Measurements from ENCODE around the gene ARMC7.
"Not testable (repeated sequence)": the region's sequence is repeated elsewhere in the genome, so short reads cannot be mapped to it uniquely, and the experiment has no call there.

ARMC7 gene

DNA sequence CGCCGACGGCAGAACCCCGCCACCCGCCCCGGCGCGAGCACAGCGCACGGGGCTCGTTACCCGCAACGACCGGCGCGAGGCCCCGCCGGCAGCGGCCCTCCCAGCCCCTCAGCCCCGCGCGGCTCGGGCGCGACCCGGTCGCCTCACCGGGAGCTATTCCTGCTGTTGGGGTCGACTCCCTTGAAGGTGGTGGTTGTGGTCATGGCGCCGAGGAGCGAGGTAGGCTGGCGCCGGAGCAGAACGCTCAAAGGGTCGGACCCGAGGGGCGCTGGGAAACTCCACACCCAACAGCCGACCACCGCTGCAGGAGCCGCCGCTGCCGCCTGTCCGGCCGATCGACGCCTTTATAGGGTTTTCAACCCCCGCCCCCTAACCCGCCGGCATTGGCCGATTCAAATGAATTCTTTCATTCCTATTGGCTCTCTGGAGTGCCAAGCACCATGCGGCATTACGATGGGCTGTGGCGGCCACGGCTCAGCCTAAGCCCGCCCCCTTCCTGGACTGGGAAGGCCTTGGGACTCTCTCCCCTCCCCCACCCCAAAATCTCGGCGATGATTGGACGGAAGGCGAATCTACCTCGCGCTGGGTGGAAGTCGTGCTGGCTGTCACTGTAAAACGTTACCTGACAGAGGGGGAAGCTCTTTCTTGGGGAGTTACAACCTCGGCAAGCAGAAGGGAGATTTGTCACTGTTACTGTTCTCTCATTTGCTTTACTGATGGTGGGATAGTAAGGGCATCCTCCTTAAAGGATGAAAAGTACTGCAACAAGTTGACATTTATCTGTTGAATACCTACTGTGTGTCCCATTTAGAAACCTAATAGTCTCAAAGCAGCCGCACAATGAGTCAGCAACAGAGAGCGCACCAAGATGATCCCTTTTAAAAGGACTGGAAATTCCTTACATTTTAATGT lies 44.7 kb downstream of the ARMC7 start, which contains the start of gene JPT1:
JPT1 (minus strand) TSS at position 318 of the 912 bp plus-strand sequence; CDS start at position 203, 115 bp downstream.
- peak; percentile 85 for DNase-seq

DNA sequence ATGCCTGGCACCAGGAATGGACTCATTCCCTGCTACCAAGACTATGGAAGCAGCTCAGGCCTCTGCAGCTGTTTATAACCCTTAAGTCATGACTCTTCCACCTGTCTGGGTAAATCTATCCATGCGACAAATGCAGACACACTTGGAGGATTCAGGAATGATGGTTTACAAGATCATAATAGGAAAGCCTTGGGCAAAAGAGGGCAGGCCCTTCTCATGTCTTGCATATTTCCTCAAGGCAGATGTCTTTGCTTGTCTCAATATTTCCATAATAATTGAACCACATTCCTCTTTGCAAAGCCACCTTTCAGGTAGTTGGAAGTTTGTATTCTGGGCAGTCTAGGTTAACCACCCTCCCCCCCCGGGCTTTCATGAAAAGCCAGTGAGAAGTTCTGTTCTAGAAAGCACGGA lies 45.4 kb downstream of the ARMC7 start:
- no peak for DNase-seq

DNA sequence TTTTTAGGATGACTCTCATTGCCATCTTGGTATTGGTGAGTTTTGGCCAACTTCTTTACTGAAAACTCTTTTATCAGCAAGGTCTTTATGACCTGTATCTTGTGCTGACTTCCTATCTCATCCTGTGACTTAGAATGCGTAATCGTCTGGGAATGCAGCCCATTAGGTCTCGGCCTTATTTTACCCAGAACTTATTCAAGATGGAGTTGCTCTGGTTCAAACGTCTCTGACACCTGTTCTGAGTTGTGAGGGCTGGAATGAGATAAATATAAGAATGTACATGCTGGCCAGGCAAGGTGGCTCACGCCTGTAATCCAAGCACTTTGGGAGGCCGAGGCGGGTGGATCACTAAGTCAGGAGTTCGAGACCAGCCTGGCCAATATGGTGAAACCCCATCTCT lies 48.7 kb downstream of the ARMC7 start:
- not testable (repeated sequence) for DNase-seq

DNA sequence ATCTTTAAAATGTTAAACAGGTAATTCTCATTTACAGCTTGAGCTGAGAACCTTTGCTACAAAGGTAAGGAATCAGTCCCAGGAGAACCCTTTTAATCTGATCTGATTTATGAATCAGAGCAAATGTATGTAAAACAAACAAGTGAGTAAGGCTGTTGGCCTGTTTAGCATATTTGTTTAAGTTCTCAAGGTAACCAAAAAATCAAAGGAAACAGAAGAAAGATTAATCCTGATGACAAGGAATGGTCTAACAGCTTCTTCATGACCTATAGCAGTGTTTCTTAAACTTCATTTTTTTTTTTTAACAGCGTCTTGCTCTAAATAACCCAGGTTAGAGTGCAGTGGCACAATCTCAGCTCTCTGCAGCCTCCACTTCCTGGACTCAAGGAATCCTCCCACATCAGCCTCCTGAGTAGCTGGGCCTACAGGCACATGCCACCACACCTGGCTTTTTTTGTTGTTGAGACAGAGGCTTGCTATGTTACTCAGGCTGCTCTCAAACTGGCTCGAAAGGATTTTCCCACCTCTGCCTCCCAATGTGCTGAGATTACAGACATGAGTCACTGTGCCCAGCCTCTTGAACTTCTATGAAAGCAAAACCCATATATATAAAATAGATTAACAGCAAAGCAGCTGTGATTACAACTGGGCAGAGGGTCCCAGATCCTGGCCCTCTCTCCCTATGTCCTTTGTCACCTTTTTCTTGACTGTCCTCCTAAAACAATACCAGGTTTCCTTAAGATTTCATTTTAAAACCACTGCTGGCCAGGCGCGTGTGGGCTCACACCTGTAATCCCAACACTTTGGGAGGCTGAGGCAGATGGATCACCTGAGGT lies 49.6 kb downstream of the ARMC7 start:
- no peak for DNase-seq

DNA sequence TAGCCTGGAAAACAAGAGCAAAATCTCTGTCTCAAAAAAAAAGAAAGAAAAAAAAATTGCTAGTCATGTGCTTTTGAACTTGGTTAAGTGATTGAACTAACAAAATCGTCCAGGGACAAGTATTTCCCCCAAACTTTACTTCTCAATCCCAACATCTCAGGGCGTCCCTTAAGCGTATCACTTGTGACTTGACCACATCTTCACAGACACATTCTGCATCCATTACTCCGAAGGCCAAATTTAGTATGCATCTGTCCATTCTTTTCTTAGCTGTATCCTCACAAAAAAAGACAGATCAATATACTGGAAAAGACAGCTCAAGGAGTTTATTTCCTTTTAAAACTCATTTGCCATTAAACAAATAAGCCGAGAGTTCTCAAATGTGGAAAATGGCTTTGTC lies 50.4 kb downstream of the ARMC7 start:
- no peak for DNase-seq

DNA sequence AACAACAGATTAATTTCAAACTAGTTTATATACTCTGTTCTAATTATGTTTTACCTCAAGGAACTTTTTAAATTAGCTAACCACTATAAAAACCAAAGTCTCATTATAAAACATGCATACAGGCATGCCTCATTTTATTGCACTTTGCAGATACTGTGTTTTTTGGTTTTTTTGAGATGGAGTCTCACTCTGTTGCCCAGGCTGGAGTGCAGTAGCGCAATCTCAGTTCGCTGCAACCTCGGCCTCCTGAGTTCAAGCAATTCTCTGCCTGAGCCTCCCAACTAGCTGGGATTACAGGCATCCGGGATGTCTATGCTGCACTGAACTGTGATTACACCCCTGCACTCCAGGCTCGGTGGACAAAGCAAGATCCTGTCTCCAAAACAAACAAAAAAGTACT lies 53.3 kb downstream of the ARMC7 start:
- DNase-seq: no peak

DNA sequence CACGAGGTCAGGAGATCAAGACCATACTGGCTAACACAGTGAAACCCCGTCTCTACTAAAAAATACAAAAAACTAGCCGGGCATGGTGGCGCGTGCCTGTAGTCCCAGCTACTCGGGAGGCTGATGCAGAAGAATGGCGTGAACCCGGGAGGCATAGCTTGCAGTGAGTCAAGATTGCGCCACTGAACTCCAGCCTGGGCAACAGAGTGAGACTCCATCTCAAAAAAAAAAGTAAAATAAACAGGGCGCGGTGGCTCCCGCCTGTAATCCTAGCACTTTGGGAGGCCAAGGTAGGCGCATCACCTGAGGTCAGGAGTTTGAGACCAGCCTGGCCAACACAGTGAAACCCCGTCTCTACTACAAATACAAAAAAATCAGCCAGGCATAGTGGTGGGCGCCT lies 54.8 kb downstream of the ARMC7 start:
- DNase-seq: not testable (repeated sequence)

DNA sequence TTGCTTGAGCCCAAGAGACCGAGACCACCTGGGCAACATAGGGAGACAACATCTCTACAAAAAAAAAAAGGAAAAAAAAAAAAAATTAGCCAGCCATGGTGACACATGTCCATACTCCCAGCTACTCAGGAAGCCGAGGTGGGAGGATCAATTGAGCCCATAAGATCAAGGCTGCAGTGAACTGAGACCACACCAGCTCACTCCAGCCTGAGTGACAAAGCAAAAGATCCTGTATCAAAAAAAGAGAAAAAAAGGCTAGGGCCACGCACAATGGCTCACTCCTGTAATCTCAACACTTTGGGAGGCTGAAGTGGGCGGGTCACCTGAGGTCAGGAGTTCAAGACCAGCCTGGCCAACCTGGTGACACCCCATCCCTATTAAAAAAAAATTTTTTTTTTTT lies 59.2 kb downstream of the ARMC7 start:
- no peak for DNase-seq

DNA sequence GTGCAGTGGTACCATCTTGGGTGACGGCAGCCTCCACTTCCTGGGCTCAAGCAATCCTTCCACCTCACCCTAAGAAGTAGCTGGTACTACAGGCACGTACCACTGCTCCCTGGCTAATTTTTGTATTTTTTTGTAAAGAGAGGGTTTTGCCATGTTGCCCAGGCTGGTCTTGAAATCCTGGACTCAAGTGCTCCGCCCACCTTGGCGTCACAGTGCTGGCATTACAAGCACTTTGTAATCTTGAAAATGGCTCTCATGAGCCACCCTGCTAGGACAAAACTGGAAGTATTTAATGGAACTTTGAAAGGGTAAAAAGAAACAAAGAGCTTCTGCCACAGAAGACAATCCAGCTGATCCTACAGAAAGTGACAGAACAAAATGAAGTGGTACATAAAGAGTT lies 63.8 kb downstream of the ARMC7 start:
- no peak for DNase-seq

DNA sequence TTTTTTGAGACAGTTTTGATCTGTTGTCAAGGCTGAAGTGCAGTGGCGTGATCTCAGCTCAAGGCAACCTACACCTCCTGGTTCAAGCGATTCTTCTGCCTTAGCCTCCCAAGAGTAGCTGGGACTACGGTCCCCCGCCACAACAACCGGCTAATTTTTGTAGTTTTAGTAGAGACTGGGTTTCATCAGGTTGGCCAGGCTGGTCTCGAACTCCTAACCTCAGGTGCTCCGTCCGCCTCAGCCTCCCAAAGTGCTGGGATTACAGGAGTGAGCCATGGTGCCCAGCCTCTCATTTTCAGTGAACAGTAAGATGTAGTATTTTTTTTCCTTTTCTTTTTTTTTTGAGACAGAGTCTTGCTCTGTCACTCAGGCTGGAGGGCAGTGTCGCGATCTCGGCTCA lies 65.2 kb downstream of the ARMC7 start:
- DNase-seq: no peak

DNA sequence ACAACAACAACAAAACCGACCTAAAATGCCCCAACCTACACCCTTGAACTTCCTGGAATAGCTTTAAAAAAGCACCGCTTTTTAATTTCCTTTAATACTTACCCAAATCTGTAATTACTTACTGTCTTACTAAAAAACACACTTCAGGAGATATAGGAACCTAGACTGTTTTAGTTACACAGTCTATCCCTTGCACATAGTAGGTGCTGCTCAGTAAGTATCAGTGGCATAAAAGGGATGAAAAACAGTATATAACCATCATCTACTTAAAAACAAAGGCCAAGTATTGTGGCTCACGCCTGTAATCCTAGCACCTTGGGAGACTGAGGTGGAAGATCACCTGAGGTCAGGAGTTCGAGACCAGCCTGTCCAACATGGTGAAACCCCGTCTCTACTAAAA lies 66.9 kb downstream of the ARMC7 start:
- DNase-seq: no peak

DNA sequence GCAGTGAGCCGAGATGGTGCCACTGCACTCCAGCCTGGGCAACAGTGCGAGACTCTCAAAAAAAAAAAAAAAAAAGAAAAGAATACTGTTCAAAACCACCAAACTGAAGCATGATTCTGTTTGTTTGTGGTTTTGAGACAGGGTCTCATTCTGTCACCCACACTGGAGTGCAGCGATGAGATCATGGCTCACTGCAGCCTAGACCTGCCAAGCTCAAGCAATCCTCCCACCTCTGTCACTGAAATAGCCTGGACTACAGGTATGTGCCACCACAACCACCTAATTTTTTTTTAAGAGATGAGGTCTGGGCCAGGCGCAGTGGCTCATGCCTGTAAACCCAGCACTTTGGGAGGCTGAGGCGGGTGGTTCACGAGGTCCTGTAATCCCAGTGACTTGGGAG lies 68.7 kb downstream of the ARMC7 start:
- DNase-seq: no peak

Measured in NCI-H1417 treated with DMSO at 0.1 percent for 48 hours (cell line).